HUES6 (cell line): ENCODE results near the gene CACNA2D2.

Experiments
- H3K27ac ChIP-seq: 2 replicates; pipeline ENCODE4 v1.7.0; 2013; ENCODE audit warnings: low read depth, mild to moderate bottlenecking, low read length, inconsistent platforms
- H3K27me3 ChIP-seq: 2 replicates; pipeline ENCODE4 v1.6.1; 2013; ENCODE audit warnings: low read length; ENCODE audit not compliant: control insufficient read depth, insufficient read depth
- H3K36me3 ChIP-seq: 2 replicates; pipeline ENCODE4 v1.6.1; 2013; ENCODE audit warnings: low read length; ENCODE audit not compliant: control insufficient read depth, insufficient read depth
- H3K4me1 ChIP-seq: 2 replicates; pipeline ENCODE4 v1.6.1; 2013; ENCODE audit warnings: low read length; ENCODE audit not compliant: control insufficient read depth, insufficient read depth
- H3K4me3 ChIP-seq: 2 replicates; pipeline ENCODE4 v1.5.1; 2013; ENCODE audit warnings: low read depth, low read length
- H3K9ac ChIP-seq: one replicate; pipeline ENCODE4 v1.6.1; 2013; ENCODE audit warnings: mild to moderate bottlenecking, low read length
- H3K9me3 ChIP-seq: 2 replicates; pipeline ENCODE4 v1.6.1; 2013; ENCODE audit warnings: low read depth, low read length; ENCODE audit not compliant: control insufficient read depth, insufficient read depth

Gene CACNA2D2

GRCh38 chr3:50365080-50365841 lies 138.2 kb downstream of the CACNA2D2 start:
- Histone ChIP-seq H3K9ac (peak overlapping the region; percentile 59), H3K27ac (no peak overlapping the region), H3K4me1 (peaks cover 3% of the 10 kb centered on the region; the same call in 1 of the 2 replicates), H3K36me3 (no peaks in the 10 kb centered on the region), H3K9me3 (no peaks in the 10 kb centered on the region), H3K27me3 (peaks cover 28% of the 10 kb centered on the region), H3K4me3 (peak overlapping the region; percentile 87)

- Histone ChIP-seq H3K4me3 (peak overlapping the region; percentile 87), H3K27ac (no peak overlapping the region), H3K9ac (peak overlapping the region; percentile 6)
Measured at GRCh38 chr3:50364573-50365079, 138.8 kb downstream of the CACNA2D2 start.

DNA sequence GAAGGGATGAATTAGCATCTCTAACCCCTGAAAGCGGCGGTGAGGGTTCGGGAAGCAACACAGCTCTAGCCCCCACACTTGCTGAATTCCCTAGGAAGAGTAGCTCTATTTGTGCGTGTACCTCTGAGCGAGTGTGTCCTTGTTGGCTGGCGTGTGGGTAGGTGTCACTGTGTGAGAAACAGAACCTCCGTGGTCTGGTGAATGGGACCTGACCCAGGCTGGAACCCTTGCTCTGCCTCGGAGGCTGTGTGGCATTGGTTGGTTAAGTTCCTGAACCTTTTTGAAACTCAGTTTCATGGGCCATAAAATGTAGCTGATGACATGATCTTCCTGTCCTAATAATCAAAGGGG lies 143.7 kb downstream of the CACNA2D2 start:
- Histone ChIP-seq H3K9me3 (no peaks in the 10 kb centered on the region), H3K27me3 (peaks cover 13% of the 10 kb centered on the region), H3K4me3 (peak overlapping the region; percentile 94), H3K36me3 (peaks cover 23% of the 10 kb centered on the region), H3K9ac (no peak overlapping the region), H3K27ac (no peak overlapping the region), H3K4me1 (peaks cover 33% of the 10 kb centered on the region)

More at GRCh38 chr3:50364573-50365079, 138.8 kb downstream of the CACNA2D2 start:
- H3K9me3 ChIP-seq = no peaks in the 10 kb centered on the region
- H3K36me3 ChIP-seq = no peaks in the 10 kb centered on the region
- peaks cover 7% of the 10 kb centered on the region; the same call in 1 of the 2 replicates for H3K4me1 ChIP-seq
- H3K27me3 ChIP-seq = peaks cover 28% of the 10 kb centered on the region

- peaks cover 8% of the 10 kb centered on the region for H3K27me3 ChIP-seq
- H3K27ac ChIP-seq = peak within 1 kb of the TSS; percentile 11; the same call in 1 of the 2 replicates
- H3K4me1 ChIP-seq = peaks cover 30% of the 10 kb centered on the region
- H3K9me3 ChIP-seq = no peaks in the 10 kb centered on the region
- H3K36me3 ChIP-seq = peaks cover 29% of the 10 kb centered on the region
- peak within 1 kb of the TSS; percentile 85 for H3K9ac ChIP-seq
- H3K4me3 ChIP-seq = peak within 1 kb of the TSS; percentile 94
Measured at GRCh38 chr3:50358911-50359759, 144.3 kb downstream of the CACNA2D2 start, which contains the start of gene TMEM115. Gene TMEM115 (minus strand): TSS chr3:50359521. CDS start chr3:50359063, 458 bp downstream.

DNA sequence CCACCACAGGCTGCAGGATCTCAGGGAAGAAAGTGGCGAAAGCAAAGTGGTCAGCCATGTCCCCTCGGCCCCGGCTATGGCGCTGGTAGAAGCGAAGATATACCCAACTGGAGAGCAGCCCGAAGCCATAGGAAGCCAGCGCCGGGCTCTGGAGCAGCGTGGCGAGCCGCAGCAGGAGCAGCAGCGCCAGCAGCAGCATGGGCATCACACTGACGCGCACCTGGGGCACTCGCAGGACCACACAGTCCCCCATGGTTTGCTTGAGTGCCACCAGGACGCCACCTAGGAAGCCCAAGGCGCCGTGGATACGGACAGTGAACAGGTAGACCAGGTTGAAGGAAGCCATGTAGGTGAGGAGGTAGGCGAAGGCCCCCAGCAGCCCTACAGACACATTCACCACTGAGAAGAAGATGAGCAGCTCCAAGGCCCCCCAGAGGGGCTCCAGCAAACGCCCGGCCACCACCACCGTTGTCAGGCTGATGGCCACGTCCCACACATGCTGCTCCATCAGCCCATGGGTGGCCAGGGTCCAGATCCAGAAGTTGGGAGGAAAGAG lies 145.0 kb downstream of the CACNA2D2 start:
- Histone ChIP-seq H3K4me1 (peaks cover 30% of the 10 kb centered on the region), H3K9ac (peak overlapping the region; percentile 85), H3K36me3 (peaks cover 35% of the 10 kb centered on the region), H3K27ac (peak overlapping the region; percentile 11; the same call in 1 of the 2 replicates), H3K9me3 (no peaks in the 10 kb centered on the region), H3K27me3 (peaks cover under 1% of the 10 kb centered on the region; the same call in 1 of the 2 replicates), H3K4me3 (peak overlapping the region; percentile 94)

DNA sequence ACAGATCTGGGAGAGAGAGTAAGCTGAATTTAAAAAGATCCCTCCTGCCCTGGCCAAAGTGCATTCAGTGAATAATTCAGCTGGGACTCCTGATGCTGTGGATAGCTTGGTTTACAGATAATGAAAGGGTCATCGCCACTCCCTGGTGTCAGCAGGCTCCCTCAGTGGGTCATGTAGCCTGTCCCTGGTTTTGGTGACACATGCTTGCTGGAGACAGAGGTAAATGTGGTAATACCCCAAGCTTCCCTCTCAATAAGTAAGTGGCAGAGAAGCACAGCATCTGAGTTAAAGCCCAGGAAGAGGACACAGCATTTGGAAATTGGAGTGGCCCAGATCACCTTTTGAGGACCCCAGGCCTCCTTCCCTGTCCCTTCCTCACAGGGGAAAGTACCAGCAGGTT lies 146.0 kb downstream of the CACNA2D2 start:
- Histone ChIP-seq H3K4me1 (peaks cover 30% of the 10 kb centered on the region), H3K36me3 (peaks cover 39% of the 10 kb centered on the region), H3K9me3 (no peaks in the 10 kb centered on the region), H3K9ac (peak overlapping the region; percentile 11), H3K27me3 (no peaks in the 10 kb centered on the region), H3K27ac (no peak overlapping the region), H3K4me3 (peak overlapping the region; percentile 94)

- Histone ChIP-seq H3K9me3 (no peaks in the 10 kb centered on the region), H3K36me3 (peaks cover 39% of the 10 kb centered on the region), H3K4me3 (0 out of 2 replicates have a peak overlapping the region, but pooled peaks have one; percentile 1), H3K27me3 (no peaks in the 10 kb centered on the region), H3K4me1 (peaks cover 31% of the 10 kb centered on the region), H3K9ac (no peak overlapping the region), H3K27ac (no peak overlapping the region)
Measured at GRCh38 chr3:50356553-50356952, 146.9 kb downstream of the CACNA2D2 start.

GRCh38 chr3:50355829-50356552 lies 147.4 kb downstream of the CACNA2D2 start:
- no peak overlapping the region for H3K4me3 ChIP-seq
- peaks cover 36% of the 10 kb centered on the region for H3K4me1 ChIP-seq
- no peak overlapping the region for H3K27ac ChIP-seq
- no peak overlapping the region for H3K9ac ChIP-seq
- peaks cover 39% of the 10 kb centered on the region for H3K36me3 ChIP-seq
- no peaks in the 10 kb centered on the region for H3K9me3 ChIP-seq
- no peaks in the 10 kb centered on the region for H3K27me3 ChIP-seq

- peaks cover 40% of the 10 kb centered on the region for H3K4me1 ChIP-seq
- no peak overlapping the region for H3K4me3 ChIP-seq
- H3K9me3 ChIP-seq = no peaks in the 10 kb centered on the region
- H3K9ac ChIP-seq = no peak overlapping the region
- H3K27me3 ChIP-seq = no peaks in the 10 kb centered on the region
- peaks cover 39% of the 10 kb centered on the region for H3K36me3 ChIP-seq
- H3K27ac ChIP-seq = no peak overlapping the region
Measured at GRCh38 chr3:50354850-50355249, 148.6 kb downstream of the CACNA2D2 start.

DNA sequence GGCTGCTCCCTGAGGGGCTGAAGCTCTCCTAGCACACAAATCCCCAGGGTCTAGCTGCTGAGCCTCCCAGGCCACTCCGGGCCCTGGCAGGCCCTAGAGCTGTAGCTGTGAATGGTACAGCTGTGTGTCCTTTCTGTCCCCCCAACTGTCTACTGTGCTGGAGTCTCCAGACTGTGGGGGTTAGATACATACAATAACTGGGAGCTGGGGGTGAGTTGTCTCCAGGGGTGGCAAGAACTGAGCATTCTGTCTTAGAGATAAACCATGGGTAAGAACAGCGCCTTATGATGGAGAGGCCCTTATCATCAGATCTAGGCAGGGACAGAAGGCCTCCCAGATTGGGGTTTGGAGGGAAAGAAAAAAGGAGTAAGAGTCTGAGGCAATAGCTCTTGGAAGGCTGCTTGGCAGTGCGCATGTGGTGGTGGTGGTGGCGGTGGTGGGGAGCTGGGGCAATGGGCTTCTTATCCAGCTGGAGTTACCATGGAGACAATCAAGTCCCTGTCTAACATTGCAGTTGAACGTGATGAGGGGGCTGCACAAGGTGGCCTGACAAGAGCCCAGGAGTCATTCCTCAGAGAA lies 149.2 kb downstream of the CACNA2D2 start:
- H3K9me3 ChIP-seq = no peaks in the 10 kb centered on the region
- no peak overlapping the region for H3K4me3 ChIP-seq
- no peaks in the 10 kb centered on the region for H3K27me3 ChIP-seq
- no peak overlapping the region for H3K27ac ChIP-seq
- H3K9ac ChIP-seq = no peak overlapping the region
- peaks cover 40% of the 10 kb centered on the region for H3K4me1 ChIP-seq
- peaks cover 39% of the 10 kb centered on the region for H3K36me3 ChIP-seq
